Amniotic epithelial cell (primary cell): ENCODE results near the gene EXOC3L1.

Experiments
- DNase-seq: peaks from one replicate; pipeline ENCODE4 v3.0.0-alpha.2; 2010; ENCODE audit warnings: low read depth

Gene EXOC3L1

GRCh38 chr16:67147437-67148140 lies 42.3 kb downstream of the EXOC3L1 start:
- no peak for DNase-seq

- DNase-seq = peak; percentile 30
Measured at GRCh38 chr16:67146523-67147357, 43.2 kb downstream of the EXOC3L1 start.

- no peak for DNase-seq
Measured at GRCh38 chr16:67145746-67146145, 44.2 kb downstream of the EXOC3L1 start.

GRCh38 chr16:67144943-67145342 lies 45.0 kb downstream of the EXOC3L1 start:
- DNase-seq = no peak

GRCh38 chr16:67142342-67142741 lies 47.6 kb downstream of the EXOC3L1 start:
- DNase-seq = no peak

GRCh38 chr16:67141391-67141790 lies 48.5 kb downstream of the EXOC3L1 start:
- no peak for DNase-seq

GRCh38 chr16:67137605-67138004 lies 52.3 kb downstream of the EXOC3L1 start:
- peak; percentile 92 for DNase-seq
